Heart right ventricle (tissue), 16 donors: Measurements from ENCODE around the gene ADAM11. TPM values are rescaled to one million over a fixed set of nuclear protein-coding genes. Genes with fewer than 3 reads are reported as not detected.

Experiments used
- ATAC-seq, 8 donors: fragments of 200-7000 bp; cut with Tn5 transposase; one replicate each; pipeline ENCODE4 v1.9.1; 2020; ENCODE audit warnings: mild to moderate bottlenecking in 8 of 8, moderate library complexity in 8 of 8, moderate number of reproducible peaks in 1 of 8
- DNase-seq, 2 donors: peaks; one replicate each; pipeline ENCODE4 v3.0.0-alpha.2; 2020
- H3K27ac ChIP-seq, 10 donors: fragments of 200-600 bp; sonication (generic) in 2 of 10; one replicate each; pipeline versions ENCODE4 v1.5.0 to v1.8.0; 2020 to 2022; ENCODE audit warnings: mild to moderate bottlenecking in 3 of 10
- H3K27me3 ChIP-seq, 7 donors: fragments of 200-600 bp; one replicate each; pipeline ENCODE4 v1.8.0; 2021 to 2022; ENCODE audit warnings: mild to moderate bottlenecking in 2 of 7
- H3K36me3 ChIP-seq, 9 donors: fragments of 200-600 bp; sonication (generic) in 1 of 9; one replicate each; pipeline versions ENCODE4 v1.5.0 to v1.8.0; 2020 to 2022; ENCODE audit warnings: mild to moderate bottlenecking in 2 of 9
- H3K4me1 ChIP-seq, 9 donors: fragments of 200-600 bp; sonication (generic) in 1 of 9; one replicate each; pipeline versions ENCODE4 v1.5.0 to v1.8.0; 2020 to 2022; ENCODE audit warnings: mild to moderate bottlenecking in 4 of 9
- H3K4me3 ChIP-seq, 10 donors: fragments of 200-600 bp; sonication (generic) in 2 of 10; one replicate each; pipeline versions ENCODE4 v1.5.0 to v1.8.0; 2020 to 2022; ENCODE audit warnings: mild to moderate bottlenecking in 7 of 10, moderate library complexity in 2 of 10
- H3K9me3 ChIP-seq, 11 donors: fragments of 200-600 bp in 10 of 11; sonication (generic) in 2 of 11; one replicate each; pipeline versions ENCODE4 v1.5.0 to v1.8.0; 2013 to 2022; ENCODE audit warnings: mild to moderate bottlenecking in 2 of 11, control low read depth in 1 of 11, moderate library complexity in 1 of 11
- CTCF ChIP-seq, 9 donors: fragments of 200-600 bp; sonication (generic) in 2 of 9; IDR thresholded peaks; one replicate each; pipeline versions ENCODE4 v1.5.0 to v1.8.0; 2021 to 2022; ENCODE audit warnings: antibody characterized with exemption in 9 of 9, mild to moderate bottlenecking in 5 of 9, moderate library complexity in 1 of 9
- WGBS, 2 donors: extraction: QIAGEN DNeasy Blood & Tissue Kit; methylation state at CpG; one replicate each; pipeline ENCODE4 v1.1.7; 2013; ENCODE audit warnings: inconsistent platforms in 1 of 2; 5-methylcytosine and 5-hydroxymethylcytosine counted together
- intact Hi-C, 10 donors: fragments of 100-400 bp; cut with DNase I; formaldehyde crosslinking; loops; one replicate each; pipeline versions ENCODE4 v1.11.1 to v1.14.2; 2022
- polyA plus RNA-seq, 2 donors: library from polyadenylated mRNA; stranded (reverse); fragments of 200-250 nt; gene quantifications; one replicate each; pipeline ENCODE4 v1.2.3, GENCODE V29; 2013
- total RNA-seq, 10 donors: library from RNA; stranded (reverse); fragmentation: NEBNext Ultra II Directional in 3 of 10; extraction: Animal tissue kit (Norgen Biotek cat#: 25700) in 3 of 10; gene quantifications; one replicate each; pipeline versions ENCODE4 v1.2.1 to v1.2.4, GENCODE V29; 2021 to 2023
- donor health status: Arrhythmogenic right ventricular cardiomyopathy.
- donor health status: ischemic (EF 13 %, LVEDD 7.1; RV severe dilation, severe dysfunction).
- donor health status: healthy with polysubstance abuse.
- donor health status: DM: no; HTN: yes; CAD: no.
- donor health status: DM: no; HTN: no; CAD: no.
- donor health status: ischemic (EF 25% LVEDD 6.9; RV normal size, moderate dysfunction).
- donor health status: ischemic (EF 25% LVEDD 5.7; RV mildly dilated, moderate dysfunction).
- donor health status: healthy.
- donor health status: DM: yes; HTN: yes; CAD: no.
- donor health status: Ischemic cardiomyopathy.
- donor health status: ischemic (EF 35%, LVEDD 5.7; RV mildly dilated, moderate dysfunction).
- donor health status: nonischemic (EF 11% LVEDD 7.7; RV severe dilation, severe dysfunction).
- donor health status: DM: yes; HTN: yes; CAD: no.
- donor health status: PGD.
- donor health status: ischemic (EF 29% LVEDD 5.4; RV normal size, mild dysfunction).
- donor health status: nonischemic (EF 23%, LVEDD 6.1; RV moderate dilation, normal function).

ADAM11 gene
- total and polyA plus RNA-seq, 12 donors = 0.75 to 18.3 (median 7.8) TPM

- H3K4me3 ChIP-seq = peak overlapping the region in 7 of 10 donors; percentile 70 to 86 (median 81)
- 52 to 53% methylated on average over 1 of the region's 1 CpG for WGBS, 2 donors
- peak overlapping the region in 4 of 10 donors; percentile 26 to 94 (median 92) for H3K27ac ChIP-seq
- TF ChIP-seq CTCF (IDR thresholded peaks at IDR 0.05) = no peak
- peaks cover 0 to 37% (median 17%) of the 10 kb centered on the region in 9 donors for H3K4me1 ChIP-seq
- intact Hi-C loops = loop anchor here in 2 of 10 donors (2.0 to 5.0 kb wide), 2 partner anchors 41 to 47 kb away; no protein-coding TSS in a partner anchor
- no peaks in the 10 kb centered on the region for H3K36me3 ChIP-seq
- H3K9me3 ChIP-seq = no peaks in the 10 kb centered on the region
- DNase-seq (no peak), ATAC-seq (no peak)
- peaks cover 0 to 80% (median 15%) of the 10 kb centered on the region in 7 donors for H3K27me3 ChIP-seq
These were observed 69.1 kb downstream of the ADAM11 start for GRCh38 chr17:44827863-44828262.

- Histone ChIP-seq H3K36me3 (no peaks in the 10 kb centered on the region), H3K27ac (peak overlapping the region; percentile 84 to 94 (median 90)), H3K9me3 (no peaks in the 10 kb centered on the region), H3K27me3 (peaks cover 0 to 83% (median 15%) of the 10 kb centered on the region in 7 donors), H3K4me1 (peaks cover 0 to 31% (median 17%) of the 10 kb centered on the region in 9 donors), H3K4me3 (peak overlapping the region; percentile 46 to 86 (median 75))
- ATAC-seq (peak in 2 of 8 donors; percentile 5 to 6), DNase-seq (no peak)
- intact Hi-C loops = loop anchor here in 2 of 10 donors (2.0 to 5.0 kb wide), 2 partner anchors 42 to 48 kb away; no protein-coding TSS in a partner anchor
- no peak for TF ChIP-seq CTCF (IDR thresholded peaks at IDR 0.05)
- WGBS, 2 donors = 1% methylated on average over 21 of the region's 21 CpGs
These were observed 70.2 kb downstream of the ADAM11 start for GRCh38 chr17:44828919-44829522.

GRCh38 chr17:44829523-44830358, 71.0 kb downstream of the ADAM11 start, which contains the start of gene GJC1:
Gene GJC1, minus strand, starts transcription at chr17:44830287. Its CDS starts 24,470 bp downstream, at chr17:44805817.
- Histone ChIP-seq H3K9me3 (no peaks in the 10 kb centered on the region), H3K4me3 (peak within 1 kb of the TSS; percentile 46 to 86 (median 75)), H3K27me3 (peaks cover 0 to 84% (median 15%) of the 10 kb centered on the region in 7 donors), H3K4me1 (peaks cover 0 to 31% (median 17%) of the 10 kb centered on the region in 9 donors), H3K36me3 (no peaks in the 10 kb centered on the region), H3K27ac (peak within 1 kb of the TSS; percentile 84 to 94 (median 90))
- WGBS, 2 donors = 0% methylated on average over 95 to 121 of the region's 123 CpGs
- DNase-seq (peak; percentile 38 to 62), ATAC-seq (peak; percentile 48 to 78 (median 72))
- intact Hi-C loops = loop anchor here in 7 of 10 donors (2.0 to 5.0 kb wide), 4 partner anchors 42 to 52 kb away; no protein-coding TSS in a partner anchor
- TF ChIP-seq CTCF (IDR thresholded peaks at IDR 0.05) = no peak
